HepG2 (cell line): ENCODE results near the gene SPTBN4. TPM values are rescaled to one million over a fixed set of nuclear protein-coding genes. Genes with fewer than 3 reads are reported as not detected.

ENCODE experiments used
- BCL6 ChIP-seq: IDR thresholded peaks from 2 replicates; pipeline ENCODE4 v1.6.1; 2016; ENCODE audit warnings: missing genetic modification reagents, missing compliant biosample characterization
- CREBL2 ChIP-seq: sonication (generic); formaldehyde crosslinking; IDR thresholded peaks from 2 replicates; pipeline ENCODE4 v1.8.1; 2023; ENCODE audit warnings: missing genetic modification reagents, mild to moderate bottlenecking, borderline replicate concordance
- DRAP1 ChIP-seq: IDR thresholded peaks from 2 replicates; pipeline ENCODE4 v1.6.1; 2016; ENCODE audit warnings: missing genetic modification reagents, missing compliant biosample characterization
- ELF1 ChIP-seq: sonication (generic); formaldehyde crosslinking; IDR thresholded peaks from 2 replicates; pipeline ENCODE4 v1.4.0; 2020; ENCODE audit warnings: missing genetic modification reagents
- ISL2 ChIP-seq: sonication (generic); formaldehyde crosslinking; IDR thresholded peaks from 2 replicates; pipeline ENCODE4 v1.5.0; 2020; ENCODE audit warnings: missing genetic modification reagents
- NCOR1 ChIP-seq: fragments of 200-600 bp; sonication (generic); IDR thresholded peaks from 2 replicates; pipeline ENCODE4 v1.7.0; 2017; ENCODE audit warnings: antibody characterized with exemption, low read length, borderline replicate concordance
- NFE2L1 ChIP-seq: sonication (generic); formaldehyde crosslinking; IDR thresholded peaks from 2 replicates; pipeline ENCODE4 v1.4.0; 2020; ENCODE audit warnings: missing genetic modification reagents, mild to moderate bottlenecking, borderline replicate concordance
- PRDM15 ChIP-seq: sonication (generic); formaldehyde crosslinking; IDR thresholded peaks from 2 replicates; pipeline ENCODE4 v1.4.0; 2020; ENCODE audit warnings: missing genetic modification reagents
- PRMT3 ChIP-seq: sonication (generic); formaldehyde crosslinking; IDR thresholded peaks from 2 replicates; pipeline ENCODE4 v1.8.1; 2022; ENCODE audit warnings: low read depth, mild to moderate bottlenecking, moderate library complexity, missing genetic modification reagents, borderline replicate concordance
- SALL1 ChIP-seq: sonication (generic); formaldehyde crosslinking; IDR thresholded peaks from 2 replicates; pipeline ENCODE4 v1.8.0; 2022; ENCODE audit warnings: mild to moderate bottlenecking, missing genetic modification reagents
- SMYD3 ChIP-seq: sonication (generic); formaldehyde crosslinking; IDR thresholded peaks from 2 replicates; pipeline ENCODE4 v1.8.1; 2023; ENCODE audit warnings: mild to moderate bottlenecking, missing genetic modification reagents
- TBX3 ChIP-seq: fragments of 450-650 bp; IDR thresholded peaks from 2 replicates; pipeline ENCODE4 v1.6.1; 2017; ENCODE audit warnings: antibody characterized with exemption, mild to moderate bottlenecking, inconsistent platforms, borderline replicate concordance
- ZBTB26 ChIP-seq: IDR thresholded peaks from 2 replicates; pipeline ENCODE4 v1.6.1; 2016; ENCODE audit warnings: missing compliant biosample characterization, missing genetic modification reagents, borderline replicate concordance
- ZFY ChIP-seq: sonication (generic); formaldehyde crosslinking; IDR thresholded peaks from 2 replicates; pipeline ENCODE4 v1.4.0; 2020; ENCODE audit warnings: missing genetic modification reagents
- ZNF253 ChIP-seq: sonication (generic); formaldehyde crosslinking; IDR thresholded peaks from 2 replicates; pipeline ENCODE4 v1.8.0; 2022; ENCODE audit warnings: mild to moderate bottlenecking, missing genetic modification reagents, borderline replicate concordance
- ZNF503 ChIP-seq: sonication (generic); formaldehyde crosslinking; IDR thresholded peaks from 2 replicates; pipeline ENCODE4 v1.4.0; 2020; ENCODE audit warnings: missing genetic modification reagents
- ZNF563 ChIP-seq: sonication (generic); formaldehyde crosslinking; IDR thresholded peaks from 2 replicates; pipeline ENCODE4 v1.8.0; 2022; ENCODE audit warnings: mild to moderate bottlenecking, moderate library complexity, missing genetic modification reagents
- ZNF652 ChIP-seq: IDR thresholded peaks from 2 replicates; pipeline ENCODE4 v1.6.1; 2016; ENCODE audit warnings: low read depth, borderline replicate concordance
- ZNF740 ChIP-seq: sonication (generic); formaldehyde crosslinking; IDR thresholded peaks from 2 replicates; pipeline ENCODE4 v1.4.0; 2020; ENCODE audit warnings: missing genetic modification reagents
- polyA plus RNA-seq, 8 experiments: library from polyadenylated mRNA; depleted of rRNA in 3 of 8; stranded (reverse) in 7 of 8; unstranded in 1 of 8; fragments of >200 nt; fragmentation: Illumina TruSeq in 4 of 8; extraction: Trizol in 4 of 8; gene quantifications; 2 replicates each; pipeline versions ENCODE4 v1.2.1 to v1.2.3, GENCODE V29; 2011 to 2016; ENCODE audit warnings: low read depth in 4 of 8, missing spikeins in 1 of 8, mixed read lengths in 1 of 8; ENCODE audit not compliant: insufficient read depth in 1 of 8
- total RNA-seq, 5 experiments: library from RNA; depleted of rRNA; stranded (reverse); fragments of >200 nt; fragmentation: Illumina TruSeq; extraction: Trizol; gene quantifications; 2 replicates each; pipeline ENCODE4 v1.2.3, GENCODE V29; 2016; ENCODE audit warnings: low read depth in 1 of 5

SPTBN4 gene
- total and polyA plus RNA-seq, 2 of the 13 experiments (the other 11 are each of a cell fraction or from before 2014, with no cell fraction given), result 0.11 TPM

- TF ChIP-seq TBX3 (no peak), ZNF253 (CRISPR knock-in tag) (0 out of 2 replicates have a peak, but pooled peaks have one; percentile 32), ELF1 (CRISPR knock-in tag) (peak; percentile 56; the same call in 1 of the 2 replicates), ISL2 (CRISPR knock-in tag) (no peak), ZNF652 (CRISPR knock-in tag) (no peak), DRAP1 (no peak), PRMT3 (CRISPR knock-in tag) (no peak), SALL1 (CRISPR knock-in tag) (peak; percentile 76), ZNF563 (CRISPR knock-in tag) (peak; percentile 66; the same call in 1 of the 2 replicates), ZBTB26 (peak; percentile 41; the same call in 1 of the 2 replicates), ZNF740 (CRISPR knock-in tag) (no peak), ZNF503 (no peak), ZFY (CRISPR knock-in tag) (no peak), SMYD3 (CRISPR knock-in tag) (no peak), NFE2L1 (CRISPR knock-in tag) (no peak), PRDM15 (CRISPR knock-in tag) (no peak), NCOR1 (0 out of 2 replicates have a peak, but pooled peaks have one; percentile 61), BCL6 (CRISPR knock-in tag) (peak; percentile 69), CREBL2 (no peak)
These were observed 5.1 kb upstream of the SPTBN4 start (continued) for GRCh38 chr19:40461669-40462221.
